ENCODE data around the gene RAMP3.
"Not testable (repeated sequence)": the region's sequence is repeated elsewhere in the genome, so short reads cannot be mapped to it uniquely, and the experiment has no call there.

GRCh38 chr7:45153861-45154260 lies 3.7 kb upstream of the RAMP3 start:
- TF ChIP-seq, protein P1, sequence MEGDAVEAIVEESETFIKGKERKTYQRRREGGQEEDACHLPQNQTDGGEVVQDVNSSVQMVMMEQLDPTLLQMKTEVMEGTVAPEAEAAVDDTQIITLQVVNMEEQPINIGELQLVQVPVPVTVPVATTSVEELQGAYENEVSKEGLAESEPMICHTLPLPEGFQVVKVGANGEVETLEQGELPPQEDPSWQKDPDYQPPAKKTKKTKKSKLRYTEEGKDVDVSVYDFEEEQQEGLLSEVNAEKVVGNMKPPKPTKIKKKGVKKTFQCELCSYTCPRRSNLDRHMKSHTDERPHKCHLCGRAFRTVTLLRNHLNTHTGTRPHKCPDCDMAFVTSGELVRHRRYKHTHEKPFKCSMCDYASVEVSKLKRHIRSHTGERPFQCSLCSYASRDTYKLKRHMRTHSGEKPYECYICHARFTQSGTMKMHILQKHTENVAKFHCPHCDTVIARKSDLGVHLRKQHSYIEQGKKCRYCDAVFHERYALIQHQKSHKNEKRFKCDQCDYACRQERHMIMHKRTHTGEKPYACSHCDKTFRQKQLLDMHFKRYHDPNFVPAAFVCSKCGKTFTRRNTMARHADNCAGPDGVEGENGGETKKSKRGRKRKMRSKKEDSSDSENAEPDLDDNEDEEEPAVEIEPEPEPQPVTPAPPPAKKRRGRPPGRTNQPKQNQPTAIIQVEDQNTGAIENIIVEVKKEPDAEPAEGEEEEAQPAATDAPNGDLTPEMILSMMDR (conservative IDR thresholded peaks at IDR 0.05) = not testable (repeated sequence)
- not testable (repeated sequence) for TF ChIP-seq EZH2 (IDR thresholded peaks at IDR 0.05; ENCODE audit: low read depth)
